HG03378 (cell line): ENCODE results near the gene TMEM201.

Experiments used
- ATAC-seq: cut with Tn5 transposase; IDR thresholded peaks from one replicate; pipeline ENCODE4 v1.9.1; 2021; ENCODE audit warnings: mild to moderate bottlenecking, moderate library complexity; ENCODE audit not compliant: unreplicated experiment

The TMEM201 gene

GRCh38 chr1:9577423-9577822 is 11.3 kb upstream of the TMEM201 start:
- ATAC-seq = no peak

- ATAC-seq = no peak
Observed at GRCh38 chr1:9580942-9581341, 7.8 kb upstream of the TMEM201 start.

GRCh38 chr1:9586147-9586766 is 2.5 kb upstream of the TMEM201 start:
- ATAC-seq = no peak

DNA sequence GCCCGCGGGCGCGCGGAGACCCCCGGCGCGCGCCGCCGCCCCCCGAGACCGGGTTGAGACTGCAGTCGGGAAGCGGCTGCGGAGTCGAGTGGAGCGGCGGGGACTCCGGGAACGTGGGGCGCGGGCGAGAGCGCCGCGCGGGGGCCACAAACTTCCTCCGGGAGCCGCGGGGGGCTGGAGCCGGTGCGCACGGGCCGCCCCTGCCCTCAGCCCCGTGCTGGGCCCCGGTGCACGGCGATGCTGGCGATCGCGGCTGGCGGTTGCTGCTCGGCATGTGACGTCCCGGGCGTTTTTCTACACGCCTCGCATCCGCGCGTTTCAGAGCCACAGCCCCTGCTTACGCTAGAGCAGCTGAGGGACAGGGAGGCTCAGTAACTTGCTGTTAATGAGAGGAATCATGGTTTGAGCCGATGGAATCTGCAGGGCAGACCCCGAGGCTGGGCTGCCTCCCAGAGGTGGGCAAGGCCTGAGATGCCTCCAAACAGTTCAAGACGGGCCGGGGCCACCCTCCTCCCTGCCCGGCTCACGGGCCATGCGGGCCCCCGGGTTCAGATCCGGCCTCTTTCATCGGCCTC is 520 bp downstream of the TMEM201 start:
- no peak for ATAC-seq

GRCh38 chr1:9589719-9590157 is 1.0 kb downstream of the TMEM201 start:
- ATAC-seq = no peak

DNA sequence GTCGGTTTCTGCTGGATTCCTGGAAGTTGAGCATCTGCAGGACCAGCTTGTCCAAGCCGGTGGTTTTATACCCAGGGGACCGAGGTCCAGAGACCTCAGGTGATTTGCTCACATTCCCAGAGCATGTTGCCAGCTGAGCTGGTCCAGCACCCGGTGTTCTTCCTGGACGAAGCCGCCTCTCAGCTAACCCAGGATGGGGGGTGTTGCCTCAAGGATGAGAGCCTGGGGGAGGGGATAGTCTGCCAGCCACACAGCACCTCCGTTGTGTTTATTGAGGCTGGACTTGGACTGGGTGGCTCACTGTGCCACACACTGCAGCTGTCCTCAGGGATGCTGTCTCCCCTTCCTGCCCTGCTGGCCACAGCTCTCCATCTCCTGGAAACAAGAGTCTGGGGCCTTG is 1.5 kb downstream of the TMEM201 start:
- ATAC-seq = no peak

- ATAC-seq = no peak
Observed at GRCh38 chr1:9590945-9591668, 2.4 kb downstream of the TMEM201 start.

DNA sequence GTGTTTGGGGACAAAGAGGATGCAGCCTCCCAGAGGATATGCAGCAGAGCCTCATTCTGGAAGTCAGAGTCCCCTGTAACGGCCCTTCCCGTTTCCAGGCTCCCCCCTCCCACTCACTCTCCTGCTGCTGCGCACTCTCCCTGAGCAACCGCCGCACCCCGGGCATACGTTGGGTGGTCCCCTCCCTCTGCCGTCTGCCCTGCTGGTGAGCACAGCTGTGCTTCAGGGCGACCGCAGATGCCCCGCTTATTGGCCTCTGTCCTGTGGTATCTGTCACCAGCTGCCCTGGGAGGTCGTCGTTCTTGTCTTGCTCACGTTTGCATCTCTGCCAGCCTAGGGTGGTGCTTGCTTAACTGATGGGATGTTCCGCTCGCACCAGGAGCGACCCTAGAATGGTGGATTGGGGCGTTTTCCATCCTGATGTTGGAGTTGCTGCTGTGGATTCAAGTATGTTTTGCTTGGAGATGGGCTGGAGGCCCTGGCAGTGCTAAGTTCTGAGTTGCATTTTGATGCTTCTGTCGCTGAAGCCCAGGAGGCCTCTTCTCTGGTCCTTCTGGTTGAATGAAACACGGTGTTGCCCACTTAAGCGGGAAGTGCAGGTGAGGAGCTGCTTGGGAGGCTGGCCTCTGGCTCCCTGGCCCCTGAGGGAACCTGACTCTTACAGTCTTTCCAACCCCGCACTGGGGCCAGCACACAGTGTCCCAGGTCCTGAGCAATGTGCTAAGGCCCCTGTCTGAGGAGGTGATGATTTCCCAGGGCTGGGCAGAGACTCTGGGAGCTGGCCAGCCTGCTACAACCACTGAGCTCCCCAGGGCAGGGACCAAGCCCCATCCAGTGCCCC is 3.2 kb downstream of the TMEM201 start:
- ATAC-seq = no peak

GRCh38 chr1:9592510-9593075 is 3.9 kb downstream of the TMEM201 start:
- no peak for ATAC-seq

GRCh38 chr1:9593147-9593491 is 4.4 kb downstream of the TMEM201 start:
- no peak for ATAC-seq

GRCh38 chr1:9593492-9594465 is 5.1 kb downstream of the TMEM201 start:
- no peak for ATAC-seq

DNA sequence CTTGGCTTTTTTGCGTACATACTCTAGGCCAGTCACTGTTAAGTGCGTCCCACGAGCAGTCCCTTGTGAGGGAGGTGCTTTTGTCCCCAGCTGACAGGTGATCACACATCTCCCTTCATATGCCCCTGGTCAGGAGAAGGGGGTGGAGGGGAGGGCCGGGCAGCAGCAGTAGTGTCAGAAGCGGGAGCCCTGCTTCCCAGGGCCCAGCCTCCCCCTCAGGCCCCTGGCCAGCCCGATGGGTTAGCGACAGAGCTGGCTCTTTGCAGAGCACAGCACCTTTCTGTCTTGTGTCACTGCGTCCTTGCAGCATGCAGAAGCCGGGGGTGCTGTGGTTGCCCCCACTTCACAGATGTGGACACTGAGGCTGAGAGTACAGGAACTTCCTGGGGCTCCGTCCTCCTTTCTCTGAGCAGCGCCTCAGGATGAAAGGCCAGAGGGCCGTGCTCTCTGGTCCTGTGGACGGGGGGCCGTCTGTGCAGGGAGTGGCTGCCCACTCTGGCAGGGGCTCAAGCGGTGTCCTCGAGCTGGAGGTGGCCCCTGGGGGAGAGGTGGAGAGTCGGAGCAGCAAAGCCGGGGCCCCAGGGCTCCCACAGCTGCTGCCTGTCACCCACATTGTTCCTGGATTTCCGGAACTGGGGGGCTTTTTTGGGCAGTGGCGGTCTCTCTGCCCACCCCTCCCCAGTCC is 5.9 kb downstream of the TMEM201 start:
- no peak for ATAC-seq

DNA sequence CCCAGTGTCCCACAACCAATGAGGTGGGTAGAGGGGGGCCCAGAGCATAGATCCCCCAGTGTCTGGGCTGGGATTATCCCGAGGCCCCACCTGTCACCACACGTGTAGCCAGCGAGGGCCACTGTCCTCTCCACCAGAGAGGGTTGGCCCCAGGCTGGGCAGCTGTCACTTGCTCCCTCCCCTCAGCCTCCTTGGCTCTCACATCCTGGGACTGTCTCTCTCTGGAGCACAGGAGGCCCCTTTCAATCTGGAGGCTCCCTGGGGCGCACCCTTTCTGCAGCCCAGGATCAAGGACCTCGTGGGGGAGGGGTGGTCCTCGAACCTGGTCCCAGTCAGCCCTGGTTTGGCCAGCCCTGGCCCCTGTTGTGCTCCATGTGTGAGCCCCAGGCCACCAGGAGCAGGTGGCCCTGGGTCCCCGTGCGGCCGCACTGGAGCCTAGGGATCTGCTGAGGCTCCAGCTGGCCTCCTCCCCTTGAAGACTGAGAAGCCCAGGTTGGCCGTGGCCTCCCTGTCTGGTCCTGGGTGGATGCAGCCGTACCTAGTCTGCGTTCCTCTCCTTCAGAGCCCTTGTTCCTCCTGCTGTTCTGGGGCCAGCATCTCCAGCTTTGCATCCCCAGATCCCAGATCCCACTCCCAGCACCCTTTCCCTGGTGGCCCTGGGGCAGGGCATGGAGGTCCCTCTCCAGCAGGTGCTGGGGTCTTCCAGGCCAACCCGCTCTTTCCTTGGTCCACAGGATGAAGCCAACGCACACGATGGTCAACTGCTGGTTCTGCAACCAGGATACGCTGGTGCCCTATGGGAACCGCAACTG is 6.7 kb downstream of the TMEM201 start:
- no peak for ATAC-seq

DNA sequence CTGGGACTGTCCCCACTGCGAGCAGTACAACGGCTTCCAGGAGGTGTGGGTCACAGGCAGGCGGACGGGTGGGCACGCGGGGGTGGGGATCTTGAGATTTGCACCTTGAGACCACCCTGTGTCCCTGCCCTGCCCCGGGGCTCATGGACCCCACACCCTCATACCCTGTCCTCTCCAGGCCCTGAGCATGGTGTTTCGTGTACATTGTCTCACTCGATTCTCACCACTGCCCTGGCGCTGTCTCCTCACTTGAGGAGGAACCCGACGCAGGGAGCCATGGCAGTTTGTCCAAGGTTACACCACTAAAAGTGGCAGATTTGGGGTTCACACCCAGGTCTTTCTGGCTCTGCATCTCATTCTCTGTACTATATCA is 7.2 kb downstream of the TMEM201 start:
- ATAC-seq = no peak

GRCh38 chr1:9596415-9597123 is 7.9 kb downstream of the TMEM201 start:
- ATAC-seq = no peak

GRCh38 chr1:9597361-9598315 is 8.9 kb downstream of the TMEM201 start:
- ATAC-seq = no peak

DNA sequence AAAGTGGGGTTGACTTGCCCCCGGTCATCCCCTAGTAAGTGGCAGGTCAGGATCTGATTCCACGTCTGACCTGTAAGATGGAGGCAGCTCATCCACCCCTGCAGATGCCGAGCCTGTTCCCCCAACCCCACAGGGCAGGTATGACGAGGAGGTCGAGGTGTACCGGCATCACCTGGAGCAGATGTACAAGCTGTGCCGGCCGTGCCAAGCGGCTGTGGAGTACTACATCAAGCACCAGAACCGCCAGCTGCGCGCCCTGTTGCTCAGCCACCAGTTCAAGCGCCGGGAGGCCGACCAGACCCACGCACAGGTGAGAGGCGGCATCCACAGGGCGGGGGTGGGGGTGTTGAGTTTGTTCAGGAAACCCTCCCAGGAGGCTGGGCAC is 9.6 kb downstream of the TMEM201 start:
- ATAC-seq = no peak
